Fibroblast of the aortic adventitia (primary cell): ENCODE data around the gene DMAC2L. TPM values are rescaled to one million over a fixed set of nuclear protein-coding genes. Genes with fewer than 3 reads are reported as not detected.

ENCODE experiments used
- DNase-seq: peaks from one replicate; pipeline ENCODE4 v3.0.0-alpha.2; 2010; ENCODE audit warnings: low read depth
- H3K4me3 ChIP-seq: 2 replicates; pipeline ENCODE4 v1.5.1; 2011; ENCODE audit warnings: low read depth, mild to moderate bottlenecking, control low read depth, low read length, moderate library complexity
- total RNA-seq: library from RNA; depleted of rRNA; stranded (reverse); fragments of >200 nt; gene quantifications from 2 replicates; pipeline ENCODE4 v1.2.3, GENCODE V29; 2012; ENCODE audit warnings: low replicate concordance
- TF ChIP-seq, protein P1 (sequence below): IDR thresholded peaks from 2 replicates; pipeline ENCODE4 v1.5.1; 2011; ENCODE audit warnings: mild to moderate bottlenecking, low read length, control low read depth, inconsistent platforms; ENCODE audit not compliant: insufficient read depth

Gene DMAC2L
- total RNA-seq, 1 donor, result 4.4 TPM

- TF ChIP-seq, protein P1, sequence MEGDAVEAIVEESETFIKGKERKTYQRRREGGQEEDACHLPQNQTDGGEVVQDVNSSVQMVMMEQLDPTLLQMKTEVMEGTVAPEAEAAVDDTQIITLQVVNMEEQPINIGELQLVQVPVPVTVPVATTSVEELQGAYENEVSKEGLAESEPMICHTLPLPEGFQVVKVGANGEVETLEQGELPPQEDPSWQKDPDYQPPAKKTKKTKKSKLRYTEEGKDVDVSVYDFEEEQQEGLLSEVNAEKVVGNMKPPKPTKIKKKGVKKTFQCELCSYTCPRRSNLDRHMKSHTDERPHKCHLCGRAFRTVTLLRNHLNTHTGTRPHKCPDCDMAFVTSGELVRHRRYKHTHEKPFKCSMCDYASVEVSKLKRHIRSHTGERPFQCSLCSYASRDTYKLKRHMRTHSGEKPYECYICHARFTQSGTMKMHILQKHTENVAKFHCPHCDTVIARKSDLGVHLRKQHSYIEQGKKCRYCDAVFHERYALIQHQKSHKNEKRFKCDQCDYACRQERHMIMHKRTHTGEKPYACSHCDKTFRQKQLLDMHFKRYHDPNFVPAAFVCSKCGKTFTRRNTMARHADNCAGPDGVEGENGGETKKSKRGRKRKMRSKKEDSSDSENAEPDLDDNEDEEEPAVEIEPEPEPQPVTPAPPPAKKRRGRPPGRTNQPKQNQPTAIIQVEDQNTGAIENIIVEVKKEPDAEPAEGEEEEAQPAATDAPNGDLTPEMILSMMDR, result no peak
Measured at GRCh38 chr14:50285861-50286260, 26.3 kb upstream of the DMAC2L start.

GRCh38 chr14:50288146-50288545 is 24.0 kb upstream of the DMAC2L start:
- no peak overlapping the region for H3K4me3 ChIP-seq
- no peak for DNase-seq
- TF ChIP-seq, protein P1, result no peak

More at GRCh38 chr14:50285861-50286260, 26.3 kb upstream of the DMAC2L start:
- no peak overlapping the region for H3K4me3 ChIP-seq
- DNase-seq, result no peak

DNA sequence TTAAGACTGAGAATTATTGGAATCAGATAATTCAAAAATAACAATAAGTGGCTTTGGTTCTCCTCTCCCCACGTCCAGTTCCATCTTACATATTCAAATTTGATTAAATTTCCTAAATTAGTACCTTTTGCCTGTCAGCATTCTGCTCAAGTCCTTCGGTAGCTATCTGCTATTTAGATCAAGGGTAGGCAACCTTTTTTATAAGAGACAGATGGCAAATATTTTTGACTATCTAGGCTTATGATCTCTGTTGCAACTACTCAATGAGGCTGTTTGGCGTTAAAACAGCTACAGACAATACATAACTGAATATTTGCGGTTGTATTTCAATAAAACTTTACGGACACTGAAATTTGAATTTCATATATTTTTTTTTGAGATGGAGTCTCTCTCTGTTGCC is 21.8 kb upstream of the DMAC2L start:
- TF ChIP-seq, protein P1, result no peak
- no peak for DNase-seq
- no peak overlapping the region for H3K4me3 ChIP-seq

DNA sequence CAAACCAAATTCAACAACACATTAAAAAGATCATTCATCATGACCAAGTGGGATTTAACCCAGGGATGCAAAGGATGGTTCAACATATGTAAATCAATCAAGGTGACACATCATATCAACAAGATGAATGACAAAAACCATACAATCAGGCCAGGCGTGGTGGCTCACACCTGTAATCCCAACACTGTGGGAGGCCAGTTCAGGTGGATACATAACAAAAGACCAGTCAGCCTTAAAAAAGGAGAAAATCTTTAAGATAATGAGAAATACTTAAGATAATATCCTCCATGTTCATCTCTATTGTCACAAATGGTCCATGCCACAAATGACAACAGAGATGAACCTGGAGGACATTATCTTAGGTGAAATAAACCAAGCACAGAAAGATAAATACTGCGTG is 12.5 kb upstream of the DMAC2L start:
- H3K4me3 ChIP-seq, result no peak overlapping the region
- TF ChIP-seq, protein P1, result no peak
- no peak for DNase-seq

GRCh38 chr14:50301914-50302313 is 10.2 kb upstream of the DMAC2L start:
- H3K4me3 ChIP-seq, result no peak overlapping the region
- TF ChIP-seq, protein P1, result no peak
- DNase-seq, result no peak

GRCh38 chr14:50303744-50304471 is 8.2 kb upstream of the DMAC2L start:
- H3K4me3 ChIP-seq, result no peak overlapping the region
- DNase-seq, result peak; percentile 43
- TF ChIP-seq, protein P1, result no peak
